Sigmoid colon (tissue), 7 donors: ENCODE data around the gene MYO7A. TPM values are rescaled to one million over a fixed set of nuclear protein-coding genes. Genes with fewer than 3 reads are reported as not detected.

ENCODE experiments used
- DNase-seq: peaks from one replicate; pipeline ENCODE4 v3.0.0-alpha.2; 2019
- H3K27ac ChIP-seq, 4 donors: fragments of 200-600 bp; sonication (generic); one replicate each; pipeline ENCODE4 v1.5.1; 2016 to 2019; ENCODE audit warnings: mild to moderate bottlenecking in 1 of 4
- H3K27me3 ChIP-seq, 3 donors: fragments of 200-600 bp; sonication (generic); one replicate each; pipeline ENCODE4 v1.5.1; 2019; ENCODE audit warnings: mild to moderate bottlenecking in 1 of 3
- H3K36me3 ChIP-seq, 4 donors: fragments of 200-600 bp; sonication (generic); one replicate each; pipeline ENCODE4 v1.5.1; 2016 to 2019
- H3K4me1 ChIP-seq, 4 donors: fragments of 200-600 bp; sonication (generic); one replicate each; pipeline ENCODE4 v1.5.1; 2017 to 2019
- H3K4me3 ChIP-seq, 4 donors: fragments of 200-600 bp; sonication (generic); one replicate each; pipeline ENCODE4 v1.5.1; 2017 to 2019; ENCODE audit warnings: mild to moderate bottlenecking in 2 of 4, moderate library complexity in 1 of 4
- H3K9me3 ChIP-seq, 4 donors: fragments of 200-600 bp in 3 of 4; sonication (generic) in 3 of 4; one replicate each; pipeline versions ENCODE4 v1.5.1 to v1.6.1; 2013 to 2019
- EP300 ChIP-seq, 4 donors: sonication (generic); formaldehyde crosslinking; IDR thresholded peaks; one replicate each; pipeline ENCODE4 v1.6.1; 2017; ENCODE audit warnings: antibody characterized with exemption in 4 of 4
- POLR2A ChIP-seq, 2 donors: fragments of 450-650 bp; IDR thresholded peaks; one replicate each; pipeline ENCODE4 v1.6.1; 2016; ENCODE audit warnings: antibody characterized with exemption in 2 of 2, mild to moderate bottlenecking in 2 of 2, moderate library complexity in 2 of 2
- POLR2AphosphoS5 ChIP-seq, 4 donors: sonication (generic); formaldehyde crosslinking; IDR thresholded peaks; one replicate each; pipeline ENCODE4 v1.6.1; 2017; ENCODE audit warnings: antibody characterized with exemption in 4 of 4
- WGBS, 2 donors: extraction: QIAGEN DNeasy Blood & Tissue Kit; methylation state at CpG; one replicate each; pipeline ENCODE4 v1.1.7; 2013; 5-methylcytosine and 5-hydroxymethylcytosine counted together
- intact Hi-C: fragments of 100-400 bp; cut with DNase I; formaldehyde crosslinking; loops from one replicate; pipeline ENCODE4 v1.15.1; 2023
- polyA plus RNA-seq, 3 donors: library from polyadenylated mRNA; stranded (reverse); fragments of 200-250 nt; gene quantifications; one replicate each; pipeline ENCODE4 v1.2.3, GENCODE V29; 2013
- total RNA-seq, 4 donors: library from RNA; depleted of rRNA; stranded (reverse); fragments of >200 nt; gene quantifications; one replicate each; pipeline ENCODE4 v1.1.0, GENCODE V29; 2016
- TF ChIP-seq, protein P1 (sequence below), 4 experiments: fragments of 450-650 bp in 3 of 4; fragments of 200-600 bp in 1 of 4; IDR thresholded peaks; one replicate each; pipeline ENCODE4 v1.5.1; 2016 to 2019; ENCODE audit warnings: antibody characterized with exemption in 4 of 4, mild to moderate bottlenecking in 3 of 4, moderate library complexity in 2 of 4
- donor health status: healthy with polysubstance abuse.
- donor health status: Bipolar disorder and iron deficiency.
- donor health status: healthy.

The MYO7A gene
- total and polyA plus RNA-seq, 7 donors: 1.8 to 12.8 (median 7.7) TPM

DNA sequence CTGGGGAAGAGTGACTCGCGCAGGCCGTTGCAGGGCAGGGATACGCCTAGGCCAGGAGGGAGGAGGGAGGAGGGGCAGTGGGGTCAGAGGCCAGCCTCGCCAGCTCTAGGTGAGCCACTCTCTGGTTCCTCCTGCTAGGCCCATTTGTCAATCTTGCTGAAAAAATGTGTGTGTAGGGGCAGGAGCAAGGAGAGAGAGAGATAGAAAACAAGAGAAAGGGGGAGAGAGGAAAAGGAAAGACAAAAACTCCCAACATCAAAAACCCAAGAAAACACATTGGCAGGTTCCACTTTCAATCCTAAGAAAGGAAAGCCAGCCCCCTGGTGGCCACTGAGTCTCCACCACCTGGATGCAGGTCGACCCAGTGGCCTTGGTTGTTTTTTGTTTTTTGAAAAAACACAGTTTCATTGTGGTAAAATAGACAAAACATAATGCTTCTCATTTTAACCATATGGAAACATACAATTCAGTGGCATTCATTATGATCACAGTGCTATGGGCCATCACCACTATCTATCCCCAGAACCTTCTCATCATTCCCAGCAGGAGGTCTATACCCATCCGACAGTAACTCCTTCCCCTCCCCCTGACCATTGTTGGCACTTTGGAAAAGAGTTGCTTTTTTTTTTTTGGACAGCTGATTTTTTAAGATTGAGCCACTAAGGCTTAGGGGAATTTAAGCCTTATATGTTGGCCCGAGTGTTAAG, 14.5 kb upstream of the MYO7A start:
- 47 to 71% methylated on average over 8 of the region's 8 CpGs for WGBS, 2 donors
- TF ChIP-seq POLR2AphosphoS5 (IDR thresholded peaks at IDR 0.05): no peak
- TF ChIP-seq, protein P1, sequence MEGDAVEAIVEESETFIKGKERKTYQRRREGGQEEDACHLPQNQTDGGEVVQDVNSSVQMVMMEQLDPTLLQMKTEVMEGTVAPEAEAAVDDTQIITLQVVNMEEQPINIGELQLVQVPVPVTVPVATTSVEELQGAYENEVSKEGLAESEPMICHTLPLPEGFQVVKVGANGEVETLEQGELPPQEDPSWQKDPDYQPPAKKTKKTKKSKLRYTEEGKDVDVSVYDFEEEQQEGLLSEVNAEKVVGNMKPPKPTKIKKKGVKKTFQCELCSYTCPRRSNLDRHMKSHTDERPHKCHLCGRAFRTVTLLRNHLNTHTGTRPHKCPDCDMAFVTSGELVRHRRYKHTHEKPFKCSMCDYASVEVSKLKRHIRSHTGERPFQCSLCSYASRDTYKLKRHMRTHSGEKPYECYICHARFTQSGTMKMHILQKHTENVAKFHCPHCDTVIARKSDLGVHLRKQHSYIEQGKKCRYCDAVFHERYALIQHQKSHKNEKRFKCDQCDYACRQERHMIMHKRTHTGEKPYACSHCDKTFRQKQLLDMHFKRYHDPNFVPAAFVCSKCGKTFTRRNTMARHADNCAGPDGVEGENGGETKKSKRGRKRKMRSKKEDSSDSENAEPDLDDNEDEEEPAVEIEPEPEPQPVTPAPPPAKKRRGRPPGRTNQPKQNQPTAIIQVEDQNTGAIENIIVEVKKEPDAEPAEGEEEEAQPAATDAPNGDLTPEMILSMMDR (IDR thresholded peaks at IDR 0.05): peak in 1 of 4 experiments; percentile 52
- no peak for TF ChIP-seq EP300 (IDR thresholded peaks at IDR 0.05)
- no peak for TF ChIP-seq POLR2A (IDR thresholded peaks at IDR 0.05)
- no peaks in the 10 kb centered on the region for H3K27me3 ChIP-seq
- no peak overlapping the region for H3K4me3 ChIP-seq
- H3K27ac ChIP-seq: no peak overlapping the region
- no peaks in the 10 kb centered on the region for H3K9me3 ChIP-seq
- peaks cover 0 to 9% (median 2%) of the 10 kb centered on the region in 4 donors for H3K36me3 ChIP-seq
- no peak for DNase-seq
- H3K4me1 ChIP-seq: peaks cover 0 to 6% (median 3%) of the 10 kb centered on the region in 4 donors
- intact Hi-C loops: no loop called here

DNA sequence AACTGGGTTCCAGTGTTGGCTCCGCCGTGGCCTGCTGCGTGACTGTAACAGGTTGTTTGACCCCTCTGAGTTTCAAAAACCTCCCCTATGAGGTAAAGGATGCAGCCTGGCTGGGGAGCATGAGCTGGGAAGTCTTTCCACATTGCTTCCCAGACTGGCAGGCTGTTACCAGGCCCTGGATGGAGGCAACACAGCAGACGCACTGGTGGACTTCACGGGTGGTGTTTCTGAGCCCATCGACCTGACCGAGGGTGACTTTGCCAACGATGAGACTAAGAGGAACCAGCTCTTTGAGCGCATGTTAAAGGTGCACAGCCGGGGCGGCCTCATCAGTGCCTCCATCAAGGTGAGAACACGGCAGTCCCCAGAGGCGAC, 14.0 kb upstream of the MYO7A start:
- WGBS, 2 donors: 95 to 96% methylated on average over 13 of the region's 13 CpGs
- no peak for DNase-seq
- no peaks in the 10 kb centered on the region for H3K27me3 ChIP-seq
- peaks cover 0 to 14% (median 2%) of the 10 kb centered on the region in 4 donors for H3K36me3 ChIP-seq
- TF ChIP-seq, protein P1 (IDR thresholded peaks at IDR 0.05): no peak
- no peak for TF ChIP-seq POLR2AphosphoS5 (IDR thresholded peaks at IDR 0.05)
- no peak for TF ChIP-seq EP300 (IDR thresholded peaks at IDR 0.05)
- no peak for TF ChIP-seq POLR2A (IDR thresholded peaks at IDR 0.05)
- intact Hi-C loops: no loop called here
- H3K27ac ChIP-seq: no peak overlapping the region
- peaks cover 0 to 6% (median 3%) of the 10 kb centered on the region in 4 donors for H3K4me1 ChIP-seq
- H3K4me3 ChIP-seq: no peak overlapping the region
- H3K9me3 ChIP-seq: no peaks in the 10 kb centered on the region

DNA sequence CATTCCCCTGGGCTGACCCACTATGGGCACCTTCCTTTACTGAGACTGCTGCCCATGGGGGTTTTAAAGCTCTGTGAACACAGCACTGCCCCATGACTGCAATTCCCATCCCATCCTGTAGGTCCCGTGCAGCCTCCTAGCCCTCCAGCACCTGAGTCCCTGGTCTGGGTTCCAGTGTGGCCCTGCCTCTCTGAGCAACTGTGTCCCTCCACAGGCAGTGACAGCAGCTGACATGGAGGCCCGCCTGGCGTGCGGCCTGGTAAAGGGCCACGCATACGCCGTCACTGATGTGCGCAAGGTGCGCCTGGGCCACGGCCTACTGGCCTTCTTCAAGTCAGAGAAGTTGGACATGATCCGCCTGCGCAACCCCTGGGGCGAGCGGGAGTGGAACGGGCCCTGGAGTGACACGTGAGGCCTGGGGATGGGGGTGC, 12.8 kb upstream of the MYO7A start:
- Histone ChIP-seq H3K27me3 (no peaks in the 10 kb centered on the region), H3K36me3 (peaks cover 0 to 24% (median 2%) of the 10 kb centered on the region in 4 donors), H3K4me3 (no peak overlapping the region), H3K27ac (no peak overlapping the region), H3K4me1 (no peaks in the 10 kb centered on the region), H3K9me3 (no peaks in the 10 kb centered on the region)
- TF ChIP-seq, protein P1 (IDR thresholded peaks at IDR 0.05): no peak
- TF ChIP-seq POLR2A (IDR thresholded peaks at IDR 0.05) (no peak), POLR2AphosphoS5 (IDR thresholded peaks at IDR 0.05) (no peak), EP300 (IDR thresholded peaks at IDR 0.05) (no peak)
- intact Hi-C loops: no loop called here
- DNase-seq: no peak
- WGBS, 2 donors: 96 to 97% methylated on average over 16 of the region's 16 CpGs

DNA sequence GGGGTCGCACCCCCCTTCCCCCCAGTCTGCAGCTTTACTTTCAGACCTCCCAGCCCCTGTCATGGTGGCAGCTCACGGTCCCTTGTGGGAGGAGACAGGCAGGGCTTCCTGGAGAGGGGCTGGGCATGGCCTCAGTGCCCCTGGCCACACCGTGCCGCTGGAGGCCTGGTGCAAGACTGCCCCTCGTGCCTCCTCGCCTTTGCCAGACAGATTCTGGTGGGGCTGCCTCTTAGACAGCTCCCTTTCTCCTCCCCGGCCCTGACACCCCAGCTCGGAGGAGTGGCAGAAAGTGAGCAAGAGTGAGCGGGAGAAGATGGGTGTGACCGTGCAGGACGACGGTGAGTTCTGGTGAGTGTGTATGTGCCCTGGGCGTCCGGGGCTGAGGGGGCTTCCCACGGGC, 12.1 kb upstream of the MYO7A start:
- intact Hi-C loops: no loop called here
- WGBS, 2 donors: 92 to 93% methylated on average over 15 of the region's 15 CpGs
- DNase-seq: no peak

More for the DNA sequence above, 12.1 kb upstream of the MYO7A start:
- H3K4me3 ChIP-seq: no peak overlapping the region
- H3K9me3 ChIP-seq: no peaks in the 10 kb centered on the region
- H3K36me3 ChIP-seq: peaks cover 0 to 32% (median 2%) of the 10 kb centered on the region in 4 donors
- no peak overlapping the region for H3K27ac ChIP-seq
- TF ChIP-seq EP300 (IDR thresholded peaks at IDR 0.05) (no peak), POLR2AphosphoS5 (IDR thresholded peaks at IDR 0.05) (no peak), POLR2A (IDR thresholded peaks at IDR 0.05) (no peak)
- TF ChIP-seq, protein P1 (IDR thresholded peaks at IDR 0.05): no peak
- no peaks in the 10 kb centered on the region for H3K4me1 ChIP-seq
- no peaks in the 10 kb centered on the region for H3K27me3 ChIP-seq
